SJCRH30 (cell line): ENCODE measurements around the gene ANKZF1. TPM values are rescaled to one million over a fixed set of nuclear protein-coding genes. Genes with fewer than 3 reads are reported as not detected.
A peak's percentile ranks its signal among the peaks of the same experiment; 100 is the strongest.

Experiments used
- DNase-seq, 2 experiments: peaks; one replicate each; pipeline ENCODE4 v3.0.0-alpha.2; 2015 to 2020
- H3K27ac ChIP-seq: fragments of 250-450 bp; sonication (Bioruptor Pico); 2 replicates; pipeline ENCODE4 v1.5.1; 2020; ENCODE audit warnings: mild to moderate bottlenecking, moderate library complexity
- H3K27me3 ChIP-seq: fragments of 250-450 bp; sonication (Bioruptor Pico); 2 replicates; pipeline ENCODE4 v1.5.1; 2020; ENCODE audit warnings: mild to moderate bottlenecking, moderate library complexity
- H3K36me3 ChIP-seq: fragments of 250-450 bp; sonication (Bioruptor Pico); 2 replicates; pipeline ENCODE4 v1.5.1; 2020; ENCODE audit warnings: mild to moderate bottlenecking, moderate library complexity
- H3K4me1 ChIP-seq: fragments of 250-450 bp; sonication (Bioruptor Pico); 2 replicates; pipeline ENCODE4 v1.5.1; 2020; ENCODE audit warnings: mild to moderate bottlenecking, moderate library complexity
- H3K4me3 ChIP-seq: fragments of 250-450 bp; sonication (Bioruptor Pico); 2 replicates; pipeline ENCODE4 v1.5.1; 2020; ENCODE audit warnings: mild to moderate bottlenecking, moderate library complexity
- H3K9me3 ChIP-seq: fragments of 250-450 bp; sonication (Bioruptor Pico); replicated peaks from 2 replicates; pipeline ENCODE4 v1.5.1; 2020; ENCODE audit warnings: mild to moderate bottlenecking, moderate library complexity
- total RNA-seq: library from RNA; depleted of rRNA; stranded (reverse); fragments of >200 nt; shearing (Covaris generic); gene quantifications from 2 replicates; pipeline ENCODE4 v1.2.3, GENCODE V29; 2014

Gene ANKZF1
- total RNA-seq, 1 experiment from 2014 or later: 28.7 TPM

DNA sequence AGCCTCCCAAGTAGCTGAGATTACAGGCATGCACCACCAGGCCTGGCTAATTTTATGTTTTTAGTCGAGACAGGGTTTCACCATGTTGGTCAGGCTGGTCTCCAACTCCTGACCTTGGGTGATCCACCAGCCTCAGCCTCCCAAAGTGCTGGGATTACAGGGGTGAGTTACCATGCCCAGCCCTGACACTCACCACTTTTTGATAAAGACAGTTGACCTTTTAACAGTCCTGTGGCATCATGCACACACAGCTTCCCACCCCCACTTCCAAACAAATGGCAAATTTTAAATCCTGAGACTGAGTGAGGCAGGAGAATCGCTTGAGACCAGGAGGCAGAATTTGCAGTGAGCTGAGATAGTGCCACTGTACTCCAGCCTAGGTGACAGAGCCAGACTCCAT, 43.4 kb downstream of the ANKZF1 start:
- Histone ChIP-seq H3K27me3 (no peaks in the 10 kb centered on the region), H3K9me3 (no peaks in the 10 kb centered on the region), H3K4me1 (peaks cover 3% of the 10 kb centered on the region), H3K27ac (no peak overlapping the region), H3K36me3 (no peaks in the 10 kb centered on the region), H3K4me3 (no peak overlapping the region)
- DNase-seq: no peak

DNA sequence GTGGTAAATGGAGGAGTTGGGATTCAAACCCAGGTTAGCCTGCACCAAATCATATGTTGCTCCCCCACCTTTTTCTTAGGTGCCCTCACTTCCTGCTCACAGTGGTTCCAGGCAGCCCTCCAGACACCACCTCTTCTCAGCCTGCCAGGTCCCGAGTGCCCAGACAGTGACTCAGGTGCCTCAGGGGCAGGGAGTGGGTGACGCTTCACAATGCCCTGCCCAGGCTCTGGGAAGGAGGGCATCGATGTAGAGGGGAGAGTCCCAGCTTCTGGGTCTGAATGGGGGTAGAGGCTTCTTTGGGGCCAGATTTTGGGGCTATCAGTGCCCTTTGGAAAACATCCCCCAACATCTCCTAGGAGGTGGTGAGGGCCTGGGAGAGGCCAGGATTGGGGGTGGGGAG, 44.3 kb downstream of the ANKZF1 start:
- Histone ChIP-seq H3K27ac (no peak overlapping the region), H3K4me3 (no peak overlapping the region), H3K36me3 (no peaks in the 10 kb centered on the region), H3K4me1 (peaks cover 9% of the 10 kb centered on the region), H3K9me3 (no peaks in the 10 kb centered on the region), H3K27me3 (no peaks in the 10 kb centered on the region)
- DNase-seq: no peak

DNA sequence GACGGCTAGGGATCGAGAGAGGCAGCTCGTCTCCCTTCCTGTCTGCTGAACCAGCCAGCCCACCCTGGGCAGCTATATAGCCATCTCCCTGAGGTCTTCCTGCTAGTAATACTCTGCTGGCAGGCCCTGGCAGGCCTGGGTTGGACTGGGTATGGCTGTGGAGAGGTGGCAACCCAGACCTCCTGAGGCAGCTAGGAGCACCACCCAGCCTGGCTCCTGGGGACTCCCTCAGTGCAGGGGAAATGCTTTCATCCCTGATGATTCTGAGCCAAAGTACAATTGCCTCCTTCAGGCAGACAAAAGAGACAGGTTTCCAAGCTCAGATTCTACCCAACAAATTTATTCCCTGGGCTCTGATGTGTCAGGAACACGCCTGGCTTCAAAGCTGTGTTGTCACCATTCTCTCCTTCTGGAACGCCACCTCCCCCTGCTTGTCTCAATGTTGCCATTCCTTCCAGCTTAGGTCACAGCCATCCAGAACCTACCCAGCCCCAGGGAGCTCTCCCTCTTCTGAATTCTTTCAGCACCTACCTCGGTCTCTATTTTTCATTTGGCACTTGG, 44.8 kb downstream of the ANKZF1 start:
- no peaks in the 10 kb centered on the region for H3K36me3 ChIP-seq
- H3K27ac ChIP-seq: no peak overlapping the region
- DNase-seq: peak; percentile 18 to 28
- H3K27me3 ChIP-seq: no peaks in the 10 kb centered on the region
- no peaks in the 10 kb centered on the region for H3K9me3 ChIP-seq
- H3K4me1 ChIP-seq: peaks cover 9% of the 10 kb centered on the region
- no peak overlapping the region for H3K4me3 ChIP-seq

DNA sequence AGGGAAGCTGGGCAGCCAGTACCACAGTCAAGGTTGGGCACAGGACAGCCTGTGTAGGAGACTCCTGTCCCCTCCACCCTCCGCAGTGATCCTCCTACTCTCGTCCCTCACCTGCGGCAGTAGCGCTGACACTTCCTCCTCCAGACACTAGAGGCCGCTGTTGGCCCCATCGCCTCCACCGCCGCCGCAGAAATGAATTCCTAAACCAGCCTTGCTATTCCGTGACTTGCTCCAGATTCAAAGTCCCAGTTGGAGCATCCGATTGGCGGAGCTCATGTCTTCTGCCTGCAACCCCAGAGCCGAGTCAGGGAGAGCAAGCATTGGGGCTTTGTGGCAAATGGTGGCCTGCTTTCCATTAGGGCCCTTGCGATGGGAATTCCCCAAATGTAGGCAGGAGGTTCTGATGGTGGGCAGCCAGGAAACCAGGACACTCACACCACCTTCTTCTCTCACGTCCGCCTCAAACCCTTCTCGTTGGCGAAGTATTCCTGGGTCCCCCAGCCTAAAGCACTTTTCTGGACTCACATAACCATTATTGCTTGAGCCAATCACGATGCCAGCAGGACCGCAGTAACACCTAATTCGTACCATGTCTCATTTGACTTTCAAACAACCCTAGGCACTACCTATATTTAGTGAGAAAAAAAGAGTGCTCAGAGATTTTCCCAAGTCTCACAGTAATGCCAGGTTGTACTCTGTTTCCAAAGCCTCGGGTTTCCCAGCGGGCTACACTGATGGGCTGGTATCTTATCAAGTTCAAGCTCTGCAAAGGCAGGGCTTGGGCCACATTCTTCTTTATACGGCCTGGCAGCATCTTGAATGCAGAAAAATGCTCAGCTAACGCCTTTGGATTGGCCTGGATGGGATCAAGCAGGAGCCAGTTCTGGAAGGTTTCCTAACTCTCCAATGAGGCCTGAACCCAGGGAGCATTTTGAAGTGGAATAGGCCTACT, 48.4 kb downstream of the ANKZF1 start:
- Histone ChIP-seq H3K9me3 (no peaks in the 10 kb centered on the region), H3K27ac (no peak overlapping the region), H3K4me3 (peak overlapping the region; percentile 27), H3K4me1 (peaks cover 15% of the 10 kb centered on the region), H3K27me3 (no peaks in the 10 kb centered on the region), H3K36me3 (no peaks in the 10 kb centered on the region)
- peak; percentile 67 to 85 for DNase-seq

DNA sequence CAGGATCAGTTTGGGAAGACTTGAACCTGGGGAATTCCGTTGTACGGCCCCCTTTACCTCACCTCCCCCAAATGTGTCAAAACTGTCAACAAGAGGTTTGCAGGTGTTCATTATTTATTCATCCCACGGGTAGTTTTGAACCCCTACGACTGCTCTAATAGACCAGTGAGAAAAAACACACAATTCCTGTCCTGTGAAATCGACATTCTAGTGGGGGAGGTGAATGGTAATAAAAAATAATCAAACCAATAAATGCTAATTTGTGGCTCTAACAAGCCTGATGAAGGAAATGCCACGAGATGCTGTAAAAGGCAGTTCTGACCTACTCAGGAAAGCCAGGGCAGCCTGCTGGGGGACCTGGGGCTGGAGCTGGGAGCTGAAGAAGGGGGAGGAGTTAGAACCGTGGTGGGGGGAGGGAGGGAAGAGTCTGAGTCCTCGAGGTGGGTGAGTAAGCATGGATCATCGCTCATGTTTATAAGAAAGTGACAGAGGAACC, 49.1 kb downstream of the ANKZF1 start:
- Histone ChIP-seq H3K4me3 (peak overlapping the region; percentile 68), H3K27ac (peak overlapping the region; percentile 42; the same call in 1 of the 2 replicates), H3K9me3 (no peaks in the 10 kb centered on the region), H3K36me3 (no peaks in the 10 kb centered on the region), H3K27me3 (no peaks in the 10 kb centered on the region), H3K4me1 (peaks cover 15% of the 10 kb centered on the region)
- peak in 1 of 2 experiments; percentile 9 for DNase-seq

DNA sequence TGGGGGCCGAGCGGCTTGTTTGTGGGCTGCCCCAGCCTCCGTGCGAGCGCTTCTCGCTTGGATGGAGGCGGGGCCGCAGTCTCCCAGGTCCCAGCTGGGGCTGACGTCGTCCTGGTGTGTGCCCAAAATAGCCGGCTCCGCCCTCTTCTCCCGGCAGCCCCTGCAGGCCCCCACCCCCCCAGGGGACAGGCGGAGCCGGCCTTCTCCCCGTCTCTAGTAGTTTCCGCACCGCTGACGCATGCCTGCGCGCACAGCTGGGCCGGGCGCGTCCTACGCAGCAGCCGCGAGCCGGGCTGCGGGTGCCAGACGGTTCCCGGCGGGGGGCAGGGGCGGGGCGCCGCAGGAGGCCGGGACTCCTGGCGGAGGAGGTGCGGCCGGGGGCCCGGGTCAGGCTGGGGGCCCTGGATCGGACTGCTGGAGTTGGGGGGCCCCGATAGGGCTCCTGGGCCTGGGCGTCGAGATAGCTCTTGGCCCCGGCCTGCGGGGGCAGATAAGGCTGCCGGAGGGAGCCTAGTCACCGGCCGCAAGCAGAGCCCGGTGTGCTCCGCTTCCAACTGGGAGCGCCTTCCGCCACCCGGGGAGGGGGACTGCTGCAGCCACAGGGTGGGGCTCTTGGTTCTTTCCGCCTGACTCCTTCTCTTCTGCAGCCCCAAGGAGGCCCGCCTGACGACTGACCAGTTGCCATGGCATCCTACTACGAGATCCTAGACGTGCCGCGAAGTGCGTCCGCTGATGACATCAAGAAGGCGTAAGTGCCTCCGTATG, 49.7 kb downstream of the ANKZF1 start, which contains the start of gene DNAJB2:
TSS of gene DNAJB2 (plus strand) at position 216 of the 765 bp plus-strand sequence. CDS start at position 684, 468 bp downstream.
- peak within 1 kb of the TSS; percentile 42; the same call in 1 of the 2 replicates for H3K27ac ChIP-seq
- DNase-seq: peak; percentile 97 to 98
- peaks cover 15% of the 10 kb centered on the region for H3K4me1 ChIP-seq
- no peaks in the 10 kb centered on the region for H3K27me3 ChIP-seq
- H3K4me3 ChIP-seq: peak within 1 kb of the TSS; percentile 68
- no peaks in the 10 kb centered on the region for H3K36me3 ChIP-seq
- H3K9me3 ChIP-seq: no peaks in the 10 kb centered on the region

DNA sequence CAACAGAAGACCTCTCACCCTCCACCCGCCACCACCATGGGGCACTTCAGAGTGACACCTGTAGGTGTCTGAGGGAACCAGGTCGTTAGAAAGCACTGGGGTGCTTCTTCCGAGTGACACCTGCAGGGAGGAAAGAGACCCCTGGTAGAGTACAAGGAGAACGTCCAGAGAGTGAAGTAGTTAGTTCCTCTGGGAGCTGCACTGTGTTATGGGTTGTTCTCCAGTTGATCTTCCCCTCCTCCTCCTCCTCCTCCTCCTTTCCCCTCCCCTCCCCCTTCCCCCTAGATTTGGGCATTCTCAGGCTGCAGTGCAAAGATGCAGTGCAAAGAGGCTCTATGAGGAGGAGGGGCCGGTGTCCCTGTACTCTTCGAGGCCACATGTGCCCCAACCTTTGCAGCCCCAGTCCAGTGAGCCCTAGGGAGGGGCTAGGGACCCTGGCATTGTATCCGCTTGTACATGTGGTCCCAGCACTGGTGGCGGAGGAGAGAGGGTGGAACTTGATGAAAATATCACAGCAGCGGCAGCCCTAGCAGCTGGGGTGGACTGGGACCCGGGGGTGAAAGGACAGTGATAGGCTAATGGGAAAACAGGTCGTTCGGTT, 50.4 kb downstream of the ANKZF1 start:
- DNase-seq: no peak
- Histone ChIP-seq H3K27me3 (no peaks in the 10 kb centered on the region), H3K4me1 (peaks cover 15% of the 10 kb centered on the region), H3K9me3 (no peaks in the 10 kb centered on the region), H3K27ac (peak overlapping the region; percentile 42; the same call in 1 of the 2 replicates), H3K36me3 (no peaks in the 10 kb centered on the region), H3K4me3 (peak overlapping the region; percentile 68)

DNA sequence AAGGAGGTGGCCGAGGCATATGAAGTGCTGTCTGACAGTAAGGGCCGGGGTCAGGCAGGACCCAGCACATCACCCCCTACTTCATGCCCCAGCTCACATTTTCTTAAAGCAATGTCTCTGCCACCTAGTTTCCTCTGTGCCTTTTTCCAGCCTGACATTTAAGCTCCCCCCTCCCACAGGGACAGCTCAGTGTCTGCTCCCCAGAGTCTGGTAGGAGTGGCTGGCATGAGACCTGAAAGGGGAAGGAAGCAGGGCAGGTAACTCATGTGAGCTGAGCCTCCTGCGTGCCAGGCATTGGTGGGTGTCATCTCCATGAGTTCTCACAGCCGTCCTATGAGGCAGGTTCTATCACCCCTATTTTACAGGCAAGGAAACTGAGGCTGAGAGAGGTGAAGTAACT, 51.0 kb downstream of the ANKZF1 start:
- Histone ChIP-seq H3K36me3 (no peaks in the 10 kb centered on the region), H3K4me3 (no peak overlapping the region), H3K27me3 (no peaks in the 10 kb centered on the region), H3K9me3 (no peaks in the 10 kb centered on the region), H3K27ac (no peak overlapping the region), H3K4me1 (peaks cover 15% of the 10 kb centered on the region)
- no peak for DNase-seq

DNA sequence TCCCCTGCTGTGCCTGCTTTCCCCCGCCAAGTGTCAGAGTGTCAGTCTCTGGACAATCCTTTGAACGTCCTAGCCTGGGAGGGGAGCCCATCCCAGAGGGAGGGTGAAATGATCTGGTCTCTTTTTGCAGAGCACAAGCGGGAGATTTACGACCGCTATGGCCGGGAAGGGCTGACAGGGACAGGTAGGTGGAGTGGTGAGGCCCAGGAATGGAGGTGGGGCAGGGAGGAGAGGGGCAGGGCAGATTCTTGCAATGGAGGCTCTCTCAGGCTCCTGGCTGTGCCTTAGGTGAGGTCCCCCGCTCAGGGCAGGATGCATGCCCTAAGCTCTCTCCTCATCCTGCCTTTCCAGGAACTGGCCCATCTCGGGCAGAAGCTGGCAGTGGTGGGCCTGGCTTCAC, 52.0 kb downstream of the ANKZF1 start:
- H3K36me3 ChIP-seq: no peaks in the 10 kb centered on the region
- no peak overlapping the region for H3K4me3 ChIP-seq
- H3K27me3 ChIP-seq: no peaks in the 10 kb centered on the region
- DNase-seq: no peak
- no peaks in the 10 kb centered on the region for H3K9me3 ChIP-seq
- H3K4me1 ChIP-seq: peaks cover 15% of the 10 kb centered on the region
- H3K27ac ChIP-seq: no peak overlapping the region

DNA sequence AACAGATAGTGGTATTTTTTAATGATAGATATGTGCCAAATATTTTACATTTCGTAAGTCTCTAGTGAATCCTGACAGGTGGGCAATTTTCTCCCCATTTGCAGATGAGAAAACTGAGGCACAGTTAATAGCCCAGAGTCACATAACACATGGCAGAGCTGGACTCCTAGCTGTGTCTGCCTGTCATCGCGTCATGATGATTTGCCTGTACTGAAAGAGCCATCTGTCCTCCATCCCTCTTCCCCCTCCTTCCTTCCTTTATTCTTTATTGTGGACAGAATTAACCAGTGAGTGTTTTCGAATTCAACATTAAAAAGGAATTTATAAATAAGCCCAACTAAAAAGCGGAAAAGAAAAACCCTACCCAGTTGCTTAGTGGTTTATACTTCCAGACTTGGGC, 52.8 kb downstream of the ANKZF1 start:
- Histone ChIP-seq H3K36me3 (no peaks in the 10 kb centered on the region), H3K27ac (no peak overlapping the region), H3K27me3 (no peaks in the 10 kb centered on the region), H3K4me3 (no peak overlapping the region), H3K9me3 (no peaks in the 10 kb centered on the region), H3K4me1 (peaks cover 15% of the 10 kb centered on the region)
- DNase-seq: no peak

DNA sequence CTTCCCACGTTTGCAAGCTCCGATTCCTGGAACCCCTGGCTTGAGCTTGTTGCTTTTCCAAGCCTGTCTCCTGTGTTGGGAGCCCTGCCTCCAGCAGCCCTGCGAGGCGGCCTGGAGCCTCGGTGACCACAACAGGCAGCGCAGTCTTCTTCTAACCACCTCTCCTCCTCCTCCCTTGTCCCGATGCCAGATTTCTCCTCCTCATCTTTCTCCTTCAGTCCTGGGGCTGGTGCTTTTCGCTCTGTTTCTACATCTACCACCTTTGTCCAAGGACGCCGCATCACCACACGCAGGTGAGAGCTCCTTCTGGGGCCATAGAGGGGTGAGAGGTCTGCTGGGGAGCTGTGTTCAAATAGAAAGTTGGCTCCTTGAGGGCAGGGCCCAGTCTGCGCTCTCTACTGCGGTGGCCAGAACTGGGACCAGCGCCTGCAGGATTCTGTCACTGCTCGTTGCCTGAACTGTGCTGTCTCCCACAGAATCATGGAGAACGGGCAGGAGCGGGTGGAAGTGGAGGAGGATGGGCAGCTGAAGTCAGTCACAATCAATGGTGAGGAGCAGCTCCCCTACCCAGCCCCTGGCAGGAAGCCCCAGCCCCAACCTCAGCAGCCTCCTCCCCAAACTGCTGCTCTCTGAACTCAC, 53.5 kb downstream of the ANKZF1 start:
- Histone ChIP-seq H3K4me1 (peaks cover 12% of the 10 kb centered on the region), H3K36me3 (no peaks in the 10 kb centered on the region), H3K4me3 (no peak overlapping the region), H3K27ac (no peak overlapping the region), H3K27me3 (no peaks in the 10 kb centered on the region), H3K9me3 (no peaks in the 10 kb centered on the region)
- DNase-seq: no peak

DNA sequence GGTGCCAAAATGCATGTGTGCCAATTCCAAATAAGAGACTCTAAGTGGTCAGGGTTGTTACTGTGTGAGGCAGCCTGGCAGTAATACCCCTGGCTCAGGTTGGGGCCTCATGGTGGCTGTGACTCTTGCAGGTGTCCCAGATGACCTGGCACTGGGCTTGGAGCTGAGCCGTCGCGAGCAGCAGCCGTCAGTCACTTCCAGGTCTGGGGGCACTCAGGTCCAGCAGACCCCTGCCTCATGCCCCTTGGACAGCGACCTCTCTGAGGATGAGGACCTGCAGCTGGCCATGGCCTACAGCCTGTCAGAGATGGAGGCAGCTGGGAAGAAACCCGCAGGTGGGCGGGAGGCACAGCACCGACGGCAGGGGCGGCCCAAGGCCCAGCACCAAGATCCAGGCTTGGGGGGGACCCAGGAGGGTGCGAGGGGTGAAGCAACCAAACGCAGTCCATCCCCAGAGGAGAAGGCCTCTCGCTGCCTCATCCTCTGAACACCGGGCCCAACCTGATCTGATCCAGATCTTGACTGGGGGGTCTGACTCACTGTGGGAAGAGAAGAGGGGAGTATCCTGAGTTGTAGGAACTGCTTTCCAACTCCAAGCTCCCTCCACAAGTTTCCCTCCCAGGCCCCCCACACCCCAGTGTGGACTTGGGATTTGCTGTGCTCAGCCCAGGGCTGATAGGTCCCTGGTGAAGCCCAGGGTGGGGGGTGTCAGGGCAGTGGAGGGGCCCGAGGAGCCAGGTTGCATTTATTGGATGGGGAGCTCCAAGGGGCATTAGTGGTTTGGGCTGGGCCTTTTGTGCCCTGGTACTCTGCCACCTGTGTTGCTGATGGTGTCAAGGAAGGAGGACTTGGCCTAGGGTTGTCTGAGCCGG, 55.1 kb downstream of the ANKZF1 start:
- DNase-seq: no peak
- no peaks in the 10 kb centered on the region for H3K9me3 ChIP-seq
- no peaks in the 10 kb centered on the region for H3K27me3 ChIP-seq
- H3K36me3 ChIP-seq: no peaks in the 10 kb centered on the region
- peaks cover 4% of the 10 kb centered on the region; the same call in 1 of the 2 replicates for H3K4me1 ChIP-seq
- no peak overlapping the region for H3K4me3 ChIP-seq
- no peak overlapping the region for H3K27ac ChIP-seq

DNA sequence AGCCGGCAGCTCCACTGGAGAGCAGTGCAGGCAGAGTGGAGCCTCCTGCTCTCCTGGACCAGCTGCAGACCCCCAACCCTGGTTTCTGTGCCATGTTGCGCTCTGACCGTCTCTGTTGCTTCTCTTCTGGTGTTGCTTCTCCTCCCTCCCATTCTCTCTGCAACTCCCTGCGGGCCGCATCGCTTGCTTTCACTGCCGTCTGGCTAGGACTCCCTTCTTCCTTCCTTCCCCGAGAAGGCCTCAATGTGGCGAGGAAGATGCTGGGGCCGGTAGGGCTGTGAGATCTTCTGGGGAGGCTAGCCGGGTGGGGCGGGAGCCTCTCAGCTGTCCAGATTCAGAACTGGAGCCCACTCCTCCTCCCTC, 55.7 kb downstream of the ANKZF1 start:
- no peaks in the 10 kb centered on the region for H3K36me3 ChIP-seq
- no peaks in the 10 kb centered on the region for H3K27me3 ChIP-seq
- DNase-seq: no peak
- H3K4me3 ChIP-seq: no peak overlapping the region
- H3K9me3 ChIP-seq: no peaks in the 10 kb centered on the region
- no peak overlapping the region for H3K27ac ChIP-seq
- H3K4me1 ChIP-seq: no peaks in the 10 kb centered on the region
